HL-60 (cell line): ENCODE measurements around the gene INVS.

Source experiments
- CTCF ChIP-seq: IDR thresholded peaks from one replicate; pipeline ENCODE4 v1.5.1; 2011; ENCODE audit warnings: low read length, control low read depth, inconsistent platforms; ENCODE audit not compliant: insufficient read depth
- GABPA ChIP-seq: IDR thresholded peaks from 2 replicates; pipeline ENCODE4 v1.6.1; 2012; ENCODE audit warnings: low read depth
- REST ChIP-seq: IDR thresholded peaks from 2 replicates; pipeline ENCODE4 v1.6.1; 2012; ENCODE audit warnings: low read depth; ENCODE audit not compliant: insufficient replicate concordance

- TF ChIP-seq CTCF (no peak), GABPA (no peak), REST (no peak)
Observed at GRCh38 chr9:100167176-100167575, 68.1 kb downstream of the INVS start.
